Psoas muscle (tissue), 8 donors: ENCODE measurements around the gene TMEM271. TPM values are rescaled to one million over a fixed set of nuclear protein-coding genes. Genes with fewer than 3 reads are reported as not detected.

Experiments
- ATAC-seq, 4 donors: fragments of 200-7000 bp; cut with Tn5 transposase; one replicate each; pipeline ENCODE4 v1.9.1; 2020; ENCODE audit warnings: moderate library complexity in 3 of 4, mild to moderate bottlenecking in 2 of 4
- DNase-seq, 2 donors: peaks; one replicate each; pipeline ENCODE4 v3.0.0-alpha.2; 2020
- H3K27ac ChIP-seq: fragments of 200-600 bp; one replicate; pipeline ENCODE4 v1.8.0; 2022
- H3K27me3 ChIP-seq, 3 donors: fragments of 200-600 bp in 1 of 3; one replicate each; pipeline versions ENCODE4 v1.6.1 to v1.8.0; 2013 to 2022; ENCODE audit warnings: low read length in 2 of 3, mild to moderate bottlenecking in 2 of 3, moderate library complexity in 1 of 3; ENCODE audit not compliant: insufficient read depth in 3 of 3
- H3K36me3 ChIP-seq, 2 donors: fragments of 200-600 bp in 1 of 2; one replicate each; pipeline versions ENCODE4 v1.6.1 to v1.8.0; 2013 to 2022; ENCODE audit warnings: low read depth in 1 of 2, mild to moderate bottlenecking in 1 of 2, moderate library complexity in 1 of 2; ENCODE audit not compliant: insufficient read depth in 1 of 2
- H3K4me1 ChIP-seq: fragments of 200-600 bp; one replicate; pipeline ENCODE4 v1.8.0; 2022
- H3K4me3 ChIP-seq: fragments of 200-600 bp; one replicate; pipeline ENCODE4 v1.8.0; 2022; ENCODE audit warnings: mild to moderate bottlenecking
- H3K9me3 ChIP-seq: fragments of 200-600 bp; one replicate; pipeline ENCODE4 v1.8.0; 2022
- WGBS, 3 donors: extraction: QIAGEN DNeasy Blood & Tissue Kit; methylation state at CpG; one replicate each; pipeline versions ENCODE4 v1.1.6 to v1.1.7; 2013; 5-methylcytosine and 5-hydroxymethylcytosine counted together
- intact Hi-C, 2 donors: fragments of 100-400 bp; cut with DNase I; formaldehyde crosslinking; loops; one replicate each; pipeline versions ENCODE4 v1.11.0 to v1.14.2; 2022
- polyA plus RNA-seq, 3 donors: library from polyadenylated mRNA; stranded (reverse); fragments of 200-250 nt; gene quantifications; one replicate each; pipeline ENCODE4 v1.2.3, GENCODE V29; 2013
- total RNA-seq, 4 donors: library from RNA; stranded (reverse); fragmentation: NEBNext Ultra II Directional in 2 of 4; extraction: Animal tissue kit (Norgen Biotek cat#: 25700) in 2 of 4; gene quantifications; one replicate each; pipeline versions ENCODE4 v1.2.1 to v1.2.4, GENCODE V29; 2021 to 2023
- TF ChIP-seq, protein P1 (sequence below): fragments of 200-600 bp; IDR thresholded peaks from one replicate; pipeline ENCODE4 v1.8.0; 2022; ENCODE audit warnings: antibody characterized with exemption
- donor health status: healthy with polysubstance abuse.
- donor health status: DM: no; HTN: no; CAD: no; lungs with moderate emphysema.
- donor health status: Bipolar disorder and iron deficiency.
- donor health status: healthy.
- donor health status: DM: yes; HTN: yes; CAD: no.
- donor health status: DM: no; HTN: no; CAD: no.
- donor health status: DM: no; HTN: no; CAD: no.
- donor health status: DM: yes; HTN: yes; CAD: no.

Gene TMEM271
- total and polyA plus RNA-seq, 7 donors, result not detected

DNA sequence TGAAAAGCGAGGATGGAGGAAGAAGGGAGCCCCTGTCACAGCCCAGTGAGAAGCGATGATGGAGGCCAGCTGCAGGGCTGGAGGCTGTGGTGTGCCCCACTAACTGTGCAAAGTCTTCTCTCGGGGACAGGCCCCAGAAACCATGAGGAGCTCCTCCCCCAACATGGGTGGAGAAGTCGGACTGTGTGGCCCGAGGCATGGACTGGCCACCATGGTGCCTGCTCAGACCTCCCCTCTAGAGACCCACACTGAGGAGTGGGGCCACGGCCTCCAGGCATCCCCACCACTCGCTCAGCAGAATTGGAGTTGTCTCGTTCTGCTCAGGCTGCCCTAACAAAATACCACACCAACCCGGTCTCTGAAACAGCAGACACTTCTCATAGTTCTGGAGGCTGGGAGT lies 37.0 kb upstream of the TMEM271 start:
- Histone ChIP-seq H3K4me3 (no peak overlapping the region), H3K36me3 (no peaks in the 10 kb centered on the region), H3K27me3 (peaks cover 0 to 16% (median 4%) of the 10 kb centered on the region in 3 donors), H3K27ac (no peak overlapping the region), H3K9me3 (no peaks in the 10 kb centered on the region), H3K4me1 (no peaks in the 10 kb centered on the region)
- ATAC-seq (no peak), DNase-seq (no peak)
- TF ChIP-seq, protein P1, sequence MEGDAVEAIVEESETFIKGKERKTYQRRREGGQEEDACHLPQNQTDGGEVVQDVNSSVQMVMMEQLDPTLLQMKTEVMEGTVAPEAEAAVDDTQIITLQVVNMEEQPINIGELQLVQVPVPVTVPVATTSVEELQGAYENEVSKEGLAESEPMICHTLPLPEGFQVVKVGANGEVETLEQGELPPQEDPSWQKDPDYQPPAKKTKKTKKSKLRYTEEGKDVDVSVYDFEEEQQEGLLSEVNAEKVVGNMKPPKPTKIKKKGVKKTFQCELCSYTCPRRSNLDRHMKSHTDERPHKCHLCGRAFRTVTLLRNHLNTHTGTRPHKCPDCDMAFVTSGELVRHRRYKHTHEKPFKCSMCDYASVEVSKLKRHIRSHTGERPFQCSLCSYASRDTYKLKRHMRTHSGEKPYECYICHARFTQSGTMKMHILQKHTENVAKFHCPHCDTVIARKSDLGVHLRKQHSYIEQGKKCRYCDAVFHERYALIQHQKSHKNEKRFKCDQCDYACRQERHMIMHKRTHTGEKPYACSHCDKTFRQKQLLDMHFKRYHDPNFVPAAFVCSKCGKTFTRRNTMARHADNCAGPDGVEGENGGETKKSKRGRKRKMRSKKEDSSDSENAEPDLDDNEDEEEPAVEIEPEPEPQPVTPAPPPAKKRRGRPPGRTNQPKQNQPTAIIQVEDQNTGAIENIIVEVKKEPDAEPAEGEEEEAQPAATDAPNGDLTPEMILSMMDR, result no peak
- 82 to 88% (median 85%) methylated on average over 9 of the region's 9 CpGs for WGBS, 3 donors
- intact Hi-C loops, result no loop called here

- 82 to 84% (median 83%) methylated on average over 7 of the region's 7 CpGs for WGBS, 3 donors
- no peaks in the 10 kb centered on the region for H3K36me3 ChIP-seq
- DNase-seq, result no peak
- H3K9me3 ChIP-seq, result no peaks in the 10 kb centered on the region
- TF ChIP-seq, protein P1, result no peak
- intact Hi-C loops, result no loop called here
- no peaks in the 10 kb centered on the region for H3K4me1 ChIP-seq
- no peak overlapping the region for H3K27ac ChIP-seq
- no peak for ATAC-seq
- peaks cover 0 to 13% (median 4%) of the 10 kb centered on the region in 3 donors for H3K27me3 ChIP-seq
- no peak overlapping the region for H3K4me3 ChIP-seq
Observed at GRCh38 chr4:612749-613125, 36.6 kb upstream of the TMEM271 start.

GRCh38 chr4:612052-612748 lies 36.1 kb upstream of the TMEM271 start:
- ATAC-seq (no peak), DNase-seq (no peak)

DNA sequence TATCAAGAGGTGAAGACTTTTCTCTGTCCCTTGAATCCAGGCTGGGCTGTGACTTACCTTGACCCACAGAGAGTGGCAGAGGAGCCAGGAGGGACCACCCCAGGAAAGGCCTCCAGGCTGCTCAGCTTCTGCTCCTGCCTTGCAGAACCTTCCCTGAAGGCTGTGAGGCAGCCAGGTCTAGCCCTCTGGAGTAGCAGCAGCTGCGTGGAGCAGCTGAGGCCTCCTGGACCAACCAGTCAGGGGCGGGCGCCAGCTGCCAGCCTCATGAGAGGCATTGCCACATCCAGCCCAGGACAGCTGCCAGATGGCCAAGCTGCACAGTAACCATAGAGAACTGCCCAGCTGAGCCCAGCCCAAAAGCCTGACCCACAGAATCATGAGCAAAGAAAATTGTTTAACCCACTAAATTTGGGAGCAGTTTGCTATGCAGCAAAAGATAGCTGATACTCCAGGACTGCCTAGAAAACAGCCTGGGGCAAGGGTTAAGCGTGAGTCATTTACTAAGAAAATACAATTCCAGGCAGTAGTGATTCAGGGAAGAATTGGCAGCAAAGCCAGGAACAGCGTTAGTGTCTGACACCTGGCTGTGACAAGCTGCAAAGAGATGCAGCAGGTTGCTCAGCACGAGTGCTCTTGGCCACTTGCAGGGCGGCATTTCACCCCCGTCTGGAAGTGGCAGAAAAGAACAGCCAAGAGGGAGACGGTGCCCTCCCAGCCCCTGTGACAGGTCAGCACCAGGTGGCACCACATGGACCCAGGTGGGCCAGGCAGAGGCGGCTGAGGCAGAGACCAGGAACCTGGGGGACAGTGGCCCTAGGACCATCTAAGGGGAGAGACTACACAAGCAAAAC lies 34.5 kb upstream of the TMEM271 start:
- no peak overlapping the region for H3K27ac ChIP-seq
- no peaks in the 10 kb centered on the region for H3K4me1 ChIP-seq
- H3K36me3 ChIP-seq, result no peaks in the 10 kb centered on the region
- H3K4me3 ChIP-seq, result no peak overlapping the region
- ATAC-seq (no peak), DNase-seq (no peak)
- H3K9me3 ChIP-seq, result no peaks in the 10 kb centered on the region
- peaks cover 0 to 11% (median 4%) of the 10 kb centered on the region in 3 donors for H3K27me3 ChIP-seq
- TF ChIP-seq, protein P1, result no peak
- WGBS, 3 donors, result 20 to 26% (median 22%) methylated on average over 10 of the region's 10 CpGs
- intact Hi-C loops, result no loop called here

More at GRCh38 chr4:612052-612748, 36.1 kb upstream of the TMEM271 start:
- no peak overlapping the region for H3K4me3 ChIP-seq
- intact Hi-C loops, result no loop called here
- H3K27me3 ChIP-seq, result peaks cover 0 to 8% (median 4%) of the 10 kb centered on the region in 3 donors
- H3K4me1 ChIP-seq, result no peaks in the 10 kb centered on the region
- TF ChIP-seq, protein P1, result no peak
- H3K9me3 ChIP-seq, result no peaks in the 10 kb centered on the region
- H3K27ac ChIP-seq, result no peak overlapping the region
- H3K36me3 ChIP-seq, result no peaks in the 10 kb centered on the region
- WGBS, 3 donors, result 77 to 81% (median 80%) methylated on average over 22 of the region's 22 CpGs
